Fibroblast of gingiva (primary cell): Measurements from ENCODE around the gene HGFAC.

Source experiments
- DNase-seq: peaks from one replicate; pipeline ENCODE4 v3.0.0-alpha.2; 2011; ENCODE audit warnings: low read depth

Gene HGFAC

GRCh38 chr4:3462790-3463415 lies 21.1 kb downstream of the HGFAC start, which contains the start of gene DOK7:
TSS of gene DOK7 (plus strand) at chr4:3463306. CDS start at chr4:3463376, 70 bp downstream.
- DNase-seq: no peak

DNA sequence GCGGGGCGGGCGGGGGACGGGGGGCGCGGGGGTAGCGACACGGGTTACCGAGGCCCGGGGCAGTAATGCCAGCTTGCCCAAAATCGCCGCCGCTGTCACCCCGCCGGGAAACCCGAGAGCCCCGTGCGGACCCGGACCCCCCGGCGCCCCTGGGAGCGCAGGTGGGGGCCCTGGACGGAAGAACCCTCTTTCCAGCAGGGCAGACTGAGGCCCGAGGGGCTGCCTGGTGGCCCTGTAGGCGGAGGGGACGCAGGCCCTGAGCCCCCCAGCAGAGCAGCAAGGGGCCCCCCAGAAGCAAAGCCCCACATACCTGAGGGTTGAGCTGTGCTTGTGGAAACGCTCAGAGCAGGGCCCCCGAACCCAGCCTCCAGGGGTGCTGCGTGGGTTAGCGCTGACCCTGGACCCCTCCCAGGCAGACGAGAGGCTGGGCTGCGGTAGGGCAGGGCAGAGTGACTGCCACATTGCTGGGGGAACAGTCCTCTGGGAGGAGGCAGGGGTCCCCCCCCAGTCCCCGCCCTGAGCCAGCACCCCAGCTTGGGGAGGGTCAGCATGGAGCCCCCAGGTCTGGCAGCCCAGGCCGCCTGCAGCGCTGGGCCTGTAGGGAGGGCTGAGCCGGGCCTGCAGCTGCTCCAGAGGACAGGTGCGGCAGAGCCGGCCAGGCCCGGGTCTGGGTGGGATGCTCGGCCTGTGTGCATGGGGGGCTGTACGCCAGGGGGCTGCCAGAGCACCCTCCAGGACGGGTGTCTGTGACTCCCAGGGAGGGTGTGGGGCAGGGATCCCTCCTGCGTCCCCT lies 22.0 kb downstream of the HGFAC start:
- DNase-seq: no peak

GRCh38 chr4:3464349-3464905 lies 22.7 kb downstream of the HGFAC start:
- DNase-seq: no peak

GRCh38 chr4:3464911-3465697 lies 23.3 kb downstream of the HGFAC start:
- no peak for DNase-seq

- no peak for DNase-seq
These were observed 24.2 kb downstream of the HGFAC start for GRCh38 chr4:3465698-3466671.

DNA sequence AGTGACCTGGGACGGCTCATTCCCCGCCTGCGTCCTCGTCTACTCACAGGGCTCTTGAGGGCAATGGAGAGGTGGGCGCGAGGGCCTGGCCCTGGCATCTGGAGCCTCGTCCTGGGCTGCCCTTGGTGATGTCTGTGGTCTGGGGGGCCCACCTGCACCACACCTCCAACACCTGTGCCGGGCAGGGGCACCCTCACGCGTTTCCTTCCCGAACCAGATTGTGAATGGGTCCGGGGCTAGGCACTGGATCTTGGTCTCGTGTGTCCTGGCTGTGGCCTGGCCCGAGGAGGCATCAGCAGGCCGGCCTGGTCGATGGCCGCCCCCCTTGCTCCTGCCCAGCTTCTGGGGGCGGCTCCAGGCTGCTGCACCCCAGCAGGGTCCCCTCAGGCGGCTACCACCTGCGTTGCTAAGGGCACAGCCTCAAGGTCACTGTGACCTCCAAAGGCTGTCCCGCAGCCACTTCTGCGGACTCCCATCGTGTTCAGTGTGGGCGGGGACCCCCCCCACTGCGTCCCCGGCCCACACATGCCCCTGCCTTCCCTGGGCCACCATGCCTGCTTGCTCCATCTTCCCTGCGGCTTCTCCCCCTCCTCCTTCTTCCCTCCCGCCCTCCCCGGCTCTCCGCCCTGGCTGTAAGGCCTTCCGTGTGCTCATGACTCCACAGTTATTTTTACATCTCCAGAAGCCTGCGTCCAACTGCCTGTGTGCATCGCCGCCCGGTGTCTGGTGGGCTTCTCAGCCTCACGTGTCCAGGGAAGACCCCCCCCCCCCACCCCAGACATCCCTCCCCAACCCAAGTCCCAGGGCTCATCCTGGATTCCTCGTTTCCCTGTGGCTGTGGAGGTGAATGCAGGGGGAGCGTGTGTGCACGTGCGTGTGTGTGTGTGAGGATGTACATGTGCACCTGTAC lies 25.2 kb downstream of the HGFAC start:
- no peak for DNase-seq

- no peak for DNase-seq
These were observed 25.8 kb downstream of the HGFAC start for GRCh38 chr4:3467601-3468031.

DNA sequence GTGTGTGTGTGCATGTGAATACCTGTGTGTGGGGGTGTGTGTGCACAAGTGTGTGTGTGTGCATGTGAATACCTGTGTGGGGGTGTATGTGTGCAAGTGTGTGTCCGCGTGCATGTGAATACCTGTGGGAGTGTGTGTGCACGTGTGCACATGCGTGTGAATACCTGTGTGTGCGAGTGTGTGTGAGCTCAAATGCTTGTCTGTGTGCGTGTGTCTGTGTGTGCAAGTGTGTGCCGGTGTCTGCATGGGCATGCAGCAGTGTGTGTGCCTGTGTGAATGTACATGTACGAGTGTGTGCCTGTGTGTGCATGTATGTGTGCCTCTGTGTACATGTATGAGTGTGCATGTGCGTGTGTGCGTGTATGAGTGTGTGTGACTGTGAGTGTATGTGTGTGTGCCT lies 26.4 kb downstream of the HGFAC start:
- DNase-seq: no peak

DNA sequence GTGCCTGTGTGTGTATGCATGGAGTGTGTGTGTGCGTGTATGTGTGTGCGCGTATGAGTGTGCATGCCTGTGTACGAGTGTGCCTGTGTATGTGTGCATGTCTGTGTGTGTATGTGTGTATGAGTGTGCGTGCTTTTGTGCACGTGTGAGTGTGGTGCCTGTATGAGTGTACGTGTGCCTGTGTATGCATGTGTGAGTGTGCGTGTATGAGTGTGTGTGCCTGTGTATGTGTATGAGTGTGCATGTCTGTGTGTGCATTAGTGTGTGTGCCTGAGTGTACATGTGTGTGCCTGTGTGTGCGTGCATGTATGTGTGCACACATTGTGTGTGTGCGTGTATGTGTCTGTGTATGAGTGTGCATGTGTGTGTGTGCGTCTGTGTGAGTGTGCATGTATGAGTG lies 27.0 kb downstream of the HGFAC start:
- no peak for DNase-seq

GRCh38 chr4:3469386-3470243 lies 27.8 kb downstream of the HGFAC start:
- DNase-seq: no peak

GRCh38 chr4:3470244-3471097 lies 28.7 kb downstream of the HGFAC start:
- no peak for DNase-seq

DNA sequence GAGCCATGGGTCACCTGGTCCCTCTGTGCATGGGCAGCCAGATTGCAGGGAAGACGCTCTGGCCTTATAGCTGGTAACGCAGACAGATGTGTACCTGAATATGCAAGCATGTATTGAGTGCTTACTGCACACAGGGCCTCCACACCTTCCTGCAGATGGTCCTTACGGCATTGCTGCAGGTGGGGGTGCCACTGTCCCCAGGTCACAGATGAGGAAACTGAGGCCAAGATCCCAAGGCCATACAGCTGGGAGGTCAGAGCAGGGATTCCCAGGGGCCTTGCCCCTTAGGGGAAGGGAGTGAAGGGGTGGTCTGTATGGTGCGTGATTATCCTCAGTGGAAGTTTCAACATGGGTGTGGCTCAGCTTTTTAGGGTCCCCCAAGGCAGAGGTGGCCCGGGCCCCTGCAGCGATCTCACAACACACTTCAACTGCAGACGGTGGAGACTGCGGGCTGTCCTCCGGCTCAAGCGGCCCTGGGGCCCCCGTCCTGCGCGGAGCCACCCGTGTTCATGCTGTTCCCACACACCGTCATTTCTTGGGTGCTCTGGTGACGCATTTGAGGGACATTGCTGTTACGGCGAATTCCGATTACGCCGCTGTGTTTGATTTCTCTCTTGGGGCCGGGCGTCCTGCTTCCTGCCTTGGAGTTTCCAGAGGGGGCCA lies 29.5 kb downstream of the HGFAC start:
- DNase-seq: no peak

DNA sequence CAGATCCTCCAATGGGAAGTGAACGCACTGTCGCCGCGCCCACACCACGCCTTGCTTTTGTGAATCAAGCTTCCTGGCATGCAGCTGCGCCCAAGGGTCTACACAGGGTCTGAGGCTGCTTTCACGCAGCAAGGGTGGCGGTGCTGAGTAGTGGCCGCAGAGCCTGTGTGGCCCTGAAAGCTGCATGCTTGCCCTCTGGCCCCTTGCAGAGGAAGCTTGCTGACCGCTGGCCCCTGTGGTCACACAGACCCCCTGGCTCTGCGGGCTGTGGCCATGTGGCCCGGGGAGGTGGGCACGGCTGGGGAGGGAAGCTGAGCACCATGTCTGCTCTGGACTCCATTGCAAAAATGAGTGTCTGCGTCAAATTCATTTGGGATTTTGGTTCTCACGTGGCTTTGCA lies 30.1 kb downstream of the HGFAC start:
- DNase-seq: no peak

DNA sequence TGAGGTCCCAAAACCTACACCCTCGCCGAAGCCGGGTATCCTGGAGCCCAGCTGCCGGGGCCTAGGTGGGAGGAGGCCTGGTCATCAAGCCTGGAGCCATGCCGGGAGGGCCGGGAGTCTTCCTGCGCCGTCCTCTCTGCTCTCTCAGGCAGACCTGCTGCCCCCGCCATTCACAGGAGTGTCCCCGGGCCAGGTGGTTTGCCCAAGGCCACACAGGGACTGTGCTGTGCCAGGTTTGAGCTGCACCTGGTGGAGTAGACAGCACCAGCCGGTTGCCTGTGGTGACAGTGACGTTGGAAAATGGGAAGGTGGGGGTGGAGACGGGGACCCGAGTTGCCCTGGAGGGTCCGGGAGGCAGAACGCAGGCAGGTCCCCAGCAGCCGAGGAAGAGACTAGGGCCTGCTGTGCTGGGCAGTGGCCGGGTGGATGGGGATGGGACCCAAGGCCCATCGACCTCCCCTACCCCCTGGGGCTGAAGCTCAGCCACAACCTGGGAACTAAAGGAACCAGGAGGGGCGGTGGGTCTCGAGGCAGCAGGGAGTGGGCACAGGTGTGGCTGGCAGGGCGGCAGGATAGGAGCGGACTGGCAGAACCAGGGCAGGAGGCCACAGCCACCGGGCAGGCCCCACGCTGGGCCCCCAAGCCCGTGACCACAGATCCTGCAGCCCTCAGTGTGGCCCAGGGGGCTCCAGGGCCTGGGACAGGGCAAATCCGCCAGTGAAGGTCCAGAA lies 30.8 kb downstream of the HGFAC start:
- DNase-seq: no peak

GRCh38 chr4:3473181-3473950 lies 31.6 kb downstream of the HGFAC start:
- no peak for DNase-seq
